HepG2 (cell line): ENCODE data around the gene WNK1. TPM values are rescaled to one million over a fixed set of nuclear protein-coding genes. Genes with fewer than 3 reads are reported as not detected.
A peak's percentile ranks its signal among the peaks of the same experiment; 100 is the strongest.

Experiments
- AHDC1 ChIP-seq: sonication (generic); formaldehyde crosslinking; IDR thresholded peaks from 2 replicates; pipeline ENCODE4 v1.5.1; 2020; ENCODE audit warnings: mild to moderate bottlenecking, missing genetic modification reagents, borderline replicate concordance
- BHLHE40 ChIP-seq: IDR thresholded peaks from 2 replicates; pipeline ENCODE4 v1.6.1; 2011; ENCODE audit warnings: low read length, improper control_type of control experiment
- BRCA1 ChIP-seq: sonication (generic); formaldehyde crosslinking; IDR thresholded peaks from 2 replicates; pipeline ENCODE4 v1.4.0; 2020; ENCODE audit warnings: missing genetic modification reagents
- DR1 ChIP-seq: sonication (generic); formaldehyde crosslinking; IDR thresholded peaks from 2 replicates; pipeline ENCODE4 v1.8.0; 2021; ENCODE audit warnings: mild to moderate bottlenecking, missing genetic modification reagents, inconsistent platforms
- HMGA1 ChIP-seq: sonication (generic); formaldehyde crosslinking; conservative IDR thresholded peaks from 2 replicates; pipeline ENCODE4 v1.4.0; 2020; ENCODE audit warnings: missing genetic modification reagents
- JARID2 ChIP-seq: sonication (generic); formaldehyde crosslinking; IDR thresholded peaks from 2 replicates; pipeline ENCODE4 v1.8.1; 2023; ENCODE audit warnings: missing genetic modification reagents, inconsistent platforms; ENCODE audit not compliant: insufficient replicate concordance
- KDM2A ChIP-seq: sonication (generic); formaldehyde crosslinking; IDR thresholded peaks from 2 replicates; pipeline ENCODE4 v1.4.0; 2020; ENCODE audit warnings: low read depth, missing genetic modification reagents, borderline replicate concordance
- MEIS1 ChIP-seq: sonication (generic); formaldehyde crosslinking; IDR thresholded peaks from 2 replicates; pipeline ENCODE4 v1.9.0; 2021; ENCODE audit warnings: mild to moderate bottlenecking, missing genetic modification reagents, moderate library complexity, borderline replicate concordance
- NFKBIZ ChIP-seq: IDR thresholded peaks from 2 replicates; pipeline ENCODE4 v1.6.1; 2018; ENCODE audit warnings: missing genetic modification reagents, missing compliant biosample characterization
- NFYC ChIP-seq: IDR thresholded peaks from 2 replicates; pipeline ENCODE4 v1.6.1; 2016; ENCODE audit warnings: missing genetic modification reagents, missing compliant biosample characterization
- RELA ChIP-seq: sonication (generic); formaldehyde crosslinking; IDR thresholded peaks from 2 replicates; pipeline ENCODE4 v1.4.0; 2020; ENCODE audit warnings: missing genetic modification reagents
- SCMH1 ChIP-seq: sonication (generic); formaldehyde crosslinking; IDR thresholded peaks from 2 replicates; pipeline ENCODE4 v1.9.0; 2021; ENCODE audit warnings: missing genetic modification reagents, mild to moderate bottlenecking, borderline replicate concordance
- SMAD1 ChIP-seq: sonication (generic); formaldehyde crosslinking; IDR thresholded peaks from 2 replicates; pipeline ENCODE4 v1.4.0; 2020; ENCODE audit warnings: missing genetic modification reagents, low read depth, mild to moderate bottlenecking, borderline replicate concordance
- SOX13 ChIP-seq, 3 experiments: fragments of 450-650 bp in 1 of 3; sonication (generic) in 1 of 3; formaldehyde crosslinking in 1 of 3; IDR thresholded peaks in 2 of 3; conservative IDR thresholded peaks in 1 of 3; 2 replicates each; pipeline versions ENCODE4 v1.5.0 to v1.6.1; 2016 to 2020; ENCODE audit warnings: antibody characterized with exemption in 1 of 3, mild to moderate bottlenecking in 1 of 3, missing compliant biosample characterization in 1 of 3, missing genetic modification reagents in 1 of 3, moderate library complexity in 1 of 3
- TCF7 ChIP-seq: sonication (generic); IDR thresholded peaks from 2 replicates; pipeline ENCODE4 v1.6.1; 2016; ENCODE audit warnings: antibody characterized with exemption, low read depth
- TEAD2 ChIP-seq: sonication (generic); formaldehyde crosslinking; IDR thresholded peaks from 2 replicates; pipeline ENCODE4 v1.9.0; 2021; ENCODE audit warnings: missing genetic modification reagents
- ZNF33B ChIP-seq: sonication (generic); formaldehyde crosslinking; IDR thresholded peaks from 2 replicates; pipeline ENCODE4 v1.5.1; 2020; ENCODE audit warnings: mild to moderate bottlenecking, missing genetic modification reagents
- ZNF749 ChIP-seq: sonication (generic); formaldehyde crosslinking; IDR thresholded peaks from 2 replicates; pipeline ENCODE4 v1.8.0; 2022; ENCODE audit warnings: mild to moderate bottlenecking, missing genetic modification reagents, moderate library complexity, borderline replicate concordance
- ZNF773 ChIP-seq: sonication (generic); formaldehyde crosslinking; IDR thresholded peaks from 2 replicates; pipeline ENCODE4 v1.4.0; 2020; ENCODE audit warnings: missing genetic modification reagents, borderline replicate concordance
- ZSCAN25 ChIP-seq: sonication (generic); formaldehyde crosslinking; IDR thresholded peaks from 2 replicates; pipeline ENCODE4 v1.8.0; 2022; ENCODE audit warnings: mild to moderate bottlenecking, missing genetic modification reagents
- ZZZ3 ChIP-seq: sonication (generic); formaldehyde crosslinking; IDR thresholded peaks from 2 replicates; pipeline ENCODE4 v1.4.0; 2020; ENCODE audit warnings: missing genetic modification reagents, mild to moderate bottlenecking, borderline replicate concordance
- polyA plus RNA-seq, 8 experiments: library from polyadenylated mRNA; depleted of rRNA in 3 of 8; stranded (reverse) in 7 of 8; unstranded in 1 of 8; fragments of >200 nt; fragmentation: Illumina TruSeq in 4 of 8; extraction: Trizol in 4 of 8; gene quantifications; 2 replicates each; pipeline versions ENCODE4 v1.2.1 to v1.2.3, GENCODE V29; 2011 to 2016; ENCODE audit warnings: low read depth in 4 of 8, missing spikeins in 1 of 8, mixed read lengths in 1 of 8; ENCODE audit not compliant: insufficient read depth in 1 of 8
- total RNA-seq, 5 experiments: library from RNA; depleted of rRNA; stranded (reverse); fragments of >200 nt; fragmentation: Illumina TruSeq; extraction: Trizol; gene quantifications; 2 replicates each; pipeline ENCODE4 v1.2.3, GENCODE V29; 2016; ENCODE audit warnings: low read depth in 1 of 5
- TF ChIP-seq, protein P1 (sequence below): IDR thresholded peaks from 2 replicates; pipeline ENCODE4 v1.6.1; 2016; ENCODE audit warnings: missing biosample characterization, missing genetic modification reagents, low read depth

The WNK1 gene
- total and polyA plus RNA-seq, 2 of the 13 experiments (the other 11 are each of a cell fraction or from before 2014, with no cell fraction given): 31.1 to 54.8 TPM

DNA sequence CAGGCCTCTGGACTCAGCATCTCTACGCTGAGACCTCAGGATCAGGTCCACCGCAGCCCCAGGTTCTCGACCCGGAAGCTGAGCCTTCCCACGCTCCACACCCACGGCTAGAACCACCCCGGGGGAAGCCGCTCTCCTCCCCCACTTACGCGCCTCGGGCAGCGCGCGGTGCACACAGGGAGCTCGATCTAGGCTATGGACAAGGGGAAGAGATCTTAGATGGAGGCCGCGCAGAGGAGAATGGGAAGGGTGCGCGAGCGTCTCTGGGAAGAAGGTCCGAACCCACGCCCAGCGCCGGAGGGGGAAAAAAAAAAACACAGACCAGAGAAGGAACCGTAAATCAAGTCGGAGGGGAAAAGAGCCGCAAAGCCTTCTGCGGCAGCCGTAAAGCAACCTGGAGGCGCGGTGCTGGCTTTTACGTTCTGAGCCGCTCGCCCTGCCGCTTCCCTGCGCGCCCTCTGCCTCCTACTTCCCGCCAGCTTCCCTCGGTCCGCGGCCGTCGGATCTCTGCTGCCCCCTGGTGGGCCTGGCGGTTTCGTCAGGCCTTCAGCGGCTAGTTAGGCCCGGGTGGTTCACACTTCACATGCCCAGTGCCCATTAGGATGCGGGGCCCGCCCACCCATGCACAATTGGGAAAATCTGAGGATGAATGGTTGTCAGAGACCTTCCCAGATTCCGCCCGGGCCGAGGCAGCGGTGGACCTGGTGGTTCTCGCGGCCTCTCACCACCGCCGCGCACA, 197.2 kb downstream of the WNK1 start, which contains the start of gene RAD52 (continued):
- TF ChIP-seq, protein P1, sequence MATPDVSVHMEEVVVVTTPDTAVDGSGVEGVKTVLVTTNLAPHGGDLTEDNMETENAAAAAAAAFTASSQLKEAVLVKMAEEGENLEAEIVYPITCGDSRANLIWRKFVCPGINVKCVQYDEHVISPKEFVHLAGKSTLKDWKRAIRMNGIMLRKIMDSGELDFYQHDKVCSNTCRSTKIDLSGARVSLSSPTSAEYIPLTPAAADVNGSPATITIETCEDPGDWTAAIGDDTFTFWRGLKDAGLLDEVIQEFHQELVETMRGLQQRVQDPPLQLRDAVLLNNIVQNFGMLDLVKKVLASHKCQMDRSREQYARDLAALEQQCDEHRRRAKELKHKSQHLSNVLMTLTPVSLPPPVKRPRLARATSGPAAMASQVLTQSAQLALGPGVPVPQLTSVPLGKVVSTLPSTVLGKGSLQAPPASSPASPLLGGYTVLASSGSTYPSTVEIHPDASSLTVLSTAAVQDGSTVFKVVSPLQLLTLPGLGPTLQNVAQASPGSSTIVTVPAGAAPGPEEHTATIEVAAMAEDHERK (CRISPR knock-in tag): peak; percentile 45; the same call in 1 of the 2 replicates
- TF ChIP-seq TEAD2: no peak
- TF ChIP-seq HMGA1: no peak
- no peak; the same call in 1 of the 2 replicates for TF ChIP-seq BRCA1 (CRISPR knock-in tag)
- TF ChIP-seq NFYC (CRISPR knock-in tag): no peak
- TF ChIP-seq DR1 (CRISPR knock-in tag): peak; percentile 52; the same call in 1 of the 2 replicates
- peak; percentile 10; the same call in 1 of the 2 replicates for TF ChIP-seq SOX13 (IDR thresholded peaks at IDR 0.05)
- no peak for TF ChIP-seq SOX13 (CRISPR knock-in tag; conservative IDR thresholded peaks at IDR 0.05 in 1 of 2, IDR thresholded peaks at IDR 0.05 in 1 of 2)
- no peak for TF ChIP-seq SCMH1
- peak; percentile 82; the same call in 1 of the 2 replicates for TF ChIP-seq MEIS1 (CRISPR knock-in tag)
- peak; percentile 82; the same call in 1 of the 2 replicates for TF ChIP-seq ZNF749 (CRISPR knock-in tag)
- TF ChIP-seq RELA (CRISPR knock-in tag): 0 out of 2 replicates have a peak, but pooled peaks have one; percentile 21
- peak; percentile 15; the same call in 1 of the 2 replicates for TF ChIP-seq TCF7
- no peak; the same call in 1 of the 2 replicates for TF ChIP-seq ZNF33B (CRISPR knock-in tag)
- no peak for TF ChIP-seq ZNF773 (CRISPR knock-in tag)
- peak; percentile 91 for TF ChIP-seq KDM2A (CRISPR knock-in tag)
- TF ChIP-seq ZZZ3 (CRISPR knock-in tag): peak; percentile 74; the same call in 1 of the 2 replicates
- no peak for TF ChIP-seq JARID2 (CRISPR knock-in tag)
- TF ChIP-seq BHLHE40: no peak
- peak; percentile 70 for TF ChIP-seq AHDC1 (CRISPR knock-in tag)
- peak; percentile 65; the same call in 1 of the 2 replicates for TF ChIP-seq SMAD1 (CRISPR knock-in tag)
- TF ChIP-seq NFKBIZ (CRISPR knock-in tag): peak; percentile 56; the same call in 1 of the 2 replicates
- peak; percentile 100 for TF ChIP-seq ZSCAN25 (CRISPR knock-in tag)
